HFF-Myc (cell line): ENCODE measurements around the gene SLC25A14.
"Not testable (repeated sequence)": the region's sequence is repeated elsewhere in the genome, so short reads cannot be mapped to it uniquely, and the experiment has no call there.

Experiments
- DNase-seq: peaks from one replicate; pipeline ENCODE4 v3.0.0-alpha.2; 2011; ENCODE audit warnings: low read depth; ENCODE audit errors: extremely low read depth
- H3K4me3 ChIP-seq: replicated peaks from 2 replicates; pipeline ENCODE4 v1.5.1; 2011; ENCODE audit warnings: low read depth, mild to moderate bottlenecking, control low read depth, low read length
- TF ChIP-seq, protein P1 (sequence below): IDR thresholded peaks from 2 replicates; pipeline ENCODE4 v1.5.1; 2012; ENCODE audit warnings: mild to moderate bottlenecking, low read depth, low read length, control low read depth; ENCODE audit errors: missing control alignments

Gene SLC25A14

DNA sequence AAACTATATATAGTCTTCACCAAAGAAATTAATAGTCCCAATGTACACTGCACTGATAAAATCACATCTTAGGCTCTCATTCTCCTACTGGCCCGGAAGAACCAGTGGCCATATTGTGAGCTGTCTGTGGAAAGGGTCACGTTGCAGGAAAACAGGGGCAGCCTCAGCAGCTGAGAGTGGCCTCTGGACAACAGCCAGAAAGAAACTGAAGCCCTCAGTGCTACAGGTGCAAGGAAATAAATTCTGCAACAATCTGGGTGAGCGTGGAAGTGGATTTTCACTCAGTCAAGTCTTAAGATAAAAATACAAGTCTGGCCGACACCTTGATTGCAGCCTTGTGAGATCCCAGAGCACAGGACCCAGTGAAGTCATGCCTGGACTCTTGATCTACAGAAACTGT is 3.2 kb upstream of the SLC25A14 start:
- TF ChIP-seq, protein P1, sequence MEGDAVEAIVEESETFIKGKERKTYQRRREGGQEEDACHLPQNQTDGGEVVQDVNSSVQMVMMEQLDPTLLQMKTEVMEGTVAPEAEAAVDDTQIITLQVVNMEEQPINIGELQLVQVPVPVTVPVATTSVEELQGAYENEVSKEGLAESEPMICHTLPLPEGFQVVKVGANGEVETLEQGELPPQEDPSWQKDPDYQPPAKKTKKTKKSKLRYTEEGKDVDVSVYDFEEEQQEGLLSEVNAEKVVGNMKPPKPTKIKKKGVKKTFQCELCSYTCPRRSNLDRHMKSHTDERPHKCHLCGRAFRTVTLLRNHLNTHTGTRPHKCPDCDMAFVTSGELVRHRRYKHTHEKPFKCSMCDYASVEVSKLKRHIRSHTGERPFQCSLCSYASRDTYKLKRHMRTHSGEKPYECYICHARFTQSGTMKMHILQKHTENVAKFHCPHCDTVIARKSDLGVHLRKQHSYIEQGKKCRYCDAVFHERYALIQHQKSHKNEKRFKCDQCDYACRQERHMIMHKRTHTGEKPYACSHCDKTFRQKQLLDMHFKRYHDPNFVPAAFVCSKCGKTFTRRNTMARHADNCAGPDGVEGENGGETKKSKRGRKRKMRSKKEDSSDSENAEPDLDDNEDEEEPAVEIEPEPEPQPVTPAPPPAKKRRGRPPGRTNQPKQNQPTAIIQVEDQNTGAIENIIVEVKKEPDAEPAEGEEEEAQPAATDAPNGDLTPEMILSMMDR = no peak
- DNase-seq = no peak
- no peak overlapping the region for H3K4me3 ChIP-seq

DNA sequence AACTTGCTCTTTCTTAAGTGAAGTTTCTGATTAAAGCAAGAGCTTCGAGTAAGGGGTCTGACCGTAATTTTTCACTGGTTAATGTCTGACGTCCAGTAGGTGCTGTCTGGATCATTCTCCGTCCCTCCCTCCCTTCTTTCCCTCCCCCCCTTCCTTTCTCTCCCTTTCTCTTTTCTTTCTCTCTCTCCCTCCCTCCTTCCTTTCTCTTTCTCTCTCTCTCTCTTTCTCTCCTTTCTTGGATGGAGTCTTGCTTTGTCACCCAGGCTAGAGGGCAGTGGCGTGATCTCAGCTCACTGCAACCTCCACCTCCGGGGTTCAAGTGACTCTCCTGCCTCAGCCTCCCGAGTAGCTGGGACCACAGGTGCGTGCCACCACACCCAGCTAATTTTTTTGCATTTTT is 850 bp upstream of the SLC25A14 start:
- not testable (repeated sequence) for DNase-seq
- H3K4me3 ChIP-seq = peak overlapping the region; percentile 63

DNA sequence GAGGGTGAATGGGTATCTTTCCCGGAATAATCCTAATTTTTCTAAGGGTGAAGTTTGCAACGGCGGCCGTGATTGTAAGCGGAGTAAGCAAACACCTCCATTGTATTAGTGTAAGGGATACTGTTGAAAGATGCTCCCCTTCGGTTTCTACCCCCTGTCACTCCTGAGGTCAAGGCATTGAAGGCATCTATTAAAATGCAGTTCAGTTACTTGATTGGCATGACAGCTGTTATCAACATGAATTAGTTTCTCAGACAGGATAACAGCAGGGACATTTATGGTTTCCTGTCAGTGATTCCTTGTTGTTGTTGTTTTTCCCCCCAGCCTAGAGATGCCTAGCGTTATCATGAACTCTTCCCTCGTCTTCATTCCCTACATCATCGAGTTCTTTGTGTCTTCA is 552 bp downstream of the SLC25A14 start:
- peak overlapping the region; percentile 63 for H3K4me3 ChIP-seq
- DNase-seq = no peak
- TF ChIP-seq, protein P1 = no peak

DNA sequence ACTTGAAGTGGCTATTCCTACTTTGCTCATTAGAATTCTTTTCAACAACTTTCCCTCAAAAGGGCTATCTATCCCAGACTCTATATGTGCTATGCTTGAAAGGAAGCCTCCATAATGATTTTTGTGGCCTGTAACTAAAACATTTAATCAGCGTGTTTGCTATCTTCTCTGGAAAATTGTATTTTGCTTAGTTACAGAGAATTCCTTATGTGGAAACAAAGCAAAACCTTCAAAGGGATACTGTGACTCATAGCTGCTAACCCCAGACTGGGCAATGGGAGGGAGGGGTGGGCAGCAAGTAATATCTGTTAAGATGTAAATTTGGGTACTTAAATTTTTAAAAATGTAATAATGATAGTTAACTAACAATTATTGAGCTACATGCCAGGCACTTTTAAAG is 3.7 kb downstream of the SLC25A14 start:
- TF ChIP-seq, protein P1 = no peak
- no peak for DNase-seq
- no peak overlapping the region for H3K4me3 ChIP-seq

DNA sequence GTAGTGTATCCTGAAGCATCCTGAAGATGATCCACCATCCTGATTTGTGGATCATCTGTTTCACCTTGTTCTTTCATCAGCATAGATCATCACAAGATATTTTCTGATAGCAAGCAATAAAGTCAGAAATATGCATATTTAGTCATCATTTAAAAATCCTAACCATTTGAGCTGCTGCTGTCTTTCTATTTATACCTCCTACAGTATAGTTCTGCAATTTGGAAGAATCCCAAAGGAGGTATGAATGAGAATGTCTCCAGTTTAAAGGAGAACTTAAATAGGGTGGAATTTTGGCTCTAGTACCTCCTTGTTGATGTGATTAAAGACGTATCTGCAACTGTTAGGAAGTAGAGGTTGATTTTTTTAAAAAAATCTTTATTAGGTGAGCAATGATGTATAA is 7.6 kb downstream of the SLC25A14 start:
- no peak overlapping the region for H3K4me3 ChIP-seq
- TF ChIP-seq, protein P1 = no peak
- DNase-seq = no peak

DNA sequence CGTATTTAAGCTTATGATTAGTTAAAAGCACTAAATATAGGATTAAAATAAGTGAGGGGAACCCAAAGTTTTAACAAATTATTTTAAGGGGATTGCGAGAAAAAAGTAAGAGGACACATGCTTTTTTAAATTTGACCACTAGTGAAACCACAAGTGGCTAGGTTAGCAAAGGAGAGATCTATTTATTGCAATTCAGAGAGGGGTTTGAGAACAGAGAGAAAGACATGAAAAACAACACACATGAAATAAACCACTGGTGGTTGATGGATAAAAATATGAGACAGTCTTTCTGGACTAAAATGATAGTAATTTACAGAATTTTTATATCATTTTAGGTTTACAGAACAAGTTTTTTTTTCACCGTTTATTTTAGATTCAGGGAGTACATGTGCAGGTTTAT is 11.8 kb downstream of the SLC25A14 start:
- no peak for DNase-seq
- TF ChIP-seq, protein P1 = no peak
- no peak overlapping the region for H3K4me3 ChIP-seq

DNA sequence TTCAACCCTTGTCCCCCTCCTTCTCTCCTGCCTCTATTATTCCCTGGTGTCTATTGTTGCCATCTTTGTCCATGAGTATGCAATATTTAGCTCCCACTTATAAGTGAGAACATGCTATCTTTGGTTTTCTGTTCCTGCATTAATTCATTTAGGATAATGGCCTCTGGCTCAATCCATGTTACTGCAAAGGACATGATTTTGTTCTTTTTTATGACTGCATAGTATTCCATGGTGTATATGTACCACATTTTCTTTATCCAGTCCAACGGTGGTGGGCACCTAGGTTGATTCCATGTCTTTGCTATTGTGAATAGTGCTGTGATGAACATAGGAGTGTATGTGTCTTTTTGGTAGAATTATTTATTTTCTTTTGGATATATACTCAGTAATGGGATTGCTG is 12.3 kb downstream of the SLC25A14 start:
- DNase-seq, H3K4me3 ChIP-seq: not testable (repeated sequence)

DNA sequence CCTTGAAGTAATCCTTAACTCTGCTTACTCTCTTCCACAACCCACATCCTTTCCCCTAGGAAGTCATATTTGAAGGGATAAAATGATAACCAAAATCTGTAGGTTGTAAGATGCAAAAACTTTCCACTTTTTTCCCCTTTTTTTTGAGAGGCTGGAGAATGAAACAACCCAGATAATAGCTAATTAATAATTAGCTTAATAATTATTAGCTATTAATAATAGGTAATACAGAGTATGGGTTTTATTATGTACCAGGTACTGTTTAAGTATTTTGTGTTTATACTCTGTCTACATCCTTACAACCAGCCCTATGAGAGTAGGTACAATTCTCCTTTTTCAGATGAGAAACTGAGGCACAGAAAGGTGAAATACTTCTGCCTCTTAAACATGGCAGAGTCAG is 36.4 kb downstream of the SLC25A14 start:
- no peak overlapping the region for H3K4me3 ChIP-seq
- TF ChIP-seq, protein P1 = no peak
- DNase-seq = no peak
